OCI-M1 (cell line): Measurements from ENCODE around the gene RYR2.

Experiments
- DNase-seq: peaks from one replicate; lab custom pipeline; 2025; lab: John Stamatoyannopoulos, UW

RYR2 gene

DNA sequence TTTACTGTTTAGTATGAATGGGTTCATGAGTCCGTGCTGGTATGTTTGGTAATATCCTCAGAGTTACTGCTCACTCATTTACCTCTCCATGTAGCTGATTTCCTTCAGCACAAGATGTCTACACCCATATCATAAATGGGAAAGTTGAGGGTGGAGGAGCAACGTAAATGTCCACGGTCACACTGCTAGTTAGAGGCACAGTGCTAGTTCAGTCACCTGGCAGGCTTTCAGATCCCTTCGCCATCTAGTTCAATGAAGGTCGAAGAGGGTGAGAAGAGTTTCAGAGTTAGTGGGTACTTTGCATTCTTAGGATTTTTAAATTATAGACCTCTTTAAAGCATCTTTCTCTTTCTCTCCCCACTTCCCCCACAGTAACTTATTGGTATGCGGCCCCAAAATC, 630.0 kb downstream of the RYR2 start:
- no peak for DNase-seq

- peak; percentile 72 for DNase-seq
These were observed 630.8 kb downstream of the RYR2 start for GRCh38 chr1:237672748-237673147.

DNA sequence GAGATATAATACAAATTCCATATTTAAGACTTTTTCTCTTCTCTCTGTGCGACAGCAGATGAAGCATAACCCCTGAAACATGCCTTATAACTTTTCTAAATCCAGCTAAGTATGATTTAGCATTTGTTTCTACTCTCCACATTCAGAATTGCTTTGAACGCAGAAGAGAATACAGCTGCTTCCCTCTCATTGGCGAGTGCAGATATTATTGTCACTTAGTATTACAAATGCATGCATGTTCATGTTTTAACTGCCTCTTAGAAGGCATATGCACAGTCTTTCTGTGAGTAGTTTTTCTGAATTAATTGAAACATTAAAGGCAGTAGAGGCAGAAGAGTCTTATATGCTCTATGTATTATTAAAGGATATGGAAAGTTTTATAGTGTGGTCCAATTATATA, 631.6 kb downstream of the RYR2 start:
- DNase-seq, result no peak

- peak; percentile 43 for DNase-seq
These were observed 636.0 kb downstream of the RYR2 start for GRCh38 chr1:237677979-237678378.

DNA sequence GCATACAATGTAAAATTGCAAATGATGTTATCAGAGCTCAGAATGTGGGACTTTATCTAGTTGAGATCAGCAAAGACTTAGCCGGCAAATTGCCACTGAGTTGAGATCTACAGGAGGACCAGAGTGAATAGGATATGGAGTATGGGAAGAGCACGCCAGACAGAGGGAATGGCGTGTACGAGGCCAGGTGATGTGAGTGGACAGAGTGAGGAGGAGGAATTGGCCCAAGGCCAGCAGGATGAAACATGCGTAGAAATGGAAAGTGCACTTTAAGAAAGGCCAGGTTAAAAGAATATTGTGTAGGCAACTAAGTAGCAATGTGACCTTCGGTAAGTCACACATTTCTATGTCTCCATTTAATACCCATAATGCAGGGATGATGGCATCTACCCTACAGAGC, 637.7 kb downstream of the RYR2 start:
- no peak for DNase-seq

DNA sequence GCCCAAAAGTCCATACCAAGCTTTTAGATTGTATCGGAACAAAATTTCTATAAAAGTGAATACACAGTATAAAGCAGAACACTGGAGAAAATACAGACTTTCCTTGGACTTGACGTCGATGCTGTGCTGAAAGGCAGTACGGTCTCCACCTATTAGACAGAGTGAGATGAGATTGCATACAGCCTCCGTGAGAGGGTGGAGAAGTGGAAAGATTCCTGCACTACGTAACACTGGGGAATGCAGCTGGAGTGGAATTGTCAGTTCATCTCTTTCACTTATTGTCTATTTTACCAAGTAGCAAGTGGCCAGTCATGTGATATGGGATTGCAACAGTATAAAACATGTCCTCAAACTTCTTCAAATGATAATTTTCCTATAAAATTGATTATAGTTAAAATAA, 639.2 kb downstream of the RYR2 start:
- DNase-seq, result no peak

GRCh38 chr1:237684236-237684635, 642.3 kb downstream of the RYR2 start:
- no peak for DNase-seq

DNA sequence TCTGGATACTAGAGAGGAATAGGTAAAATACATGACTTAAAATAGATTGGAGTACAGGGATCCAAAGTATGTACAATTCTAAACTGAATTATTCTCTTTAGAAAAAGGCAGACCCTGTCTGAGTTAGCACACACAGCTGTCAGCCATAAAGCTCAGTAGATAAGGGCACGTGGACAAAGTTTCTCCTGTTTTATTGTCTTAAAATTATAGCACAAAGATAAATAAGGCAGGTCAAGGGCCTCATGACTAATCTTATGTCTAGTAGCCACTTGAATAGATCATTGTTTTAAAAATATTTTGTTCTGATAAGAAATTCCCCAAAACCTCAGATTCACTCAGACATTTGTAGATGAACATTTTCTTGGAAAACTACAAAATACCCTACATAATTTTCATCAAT, 643.6 kb downstream of the RYR2 start:
- DNase-seq, result no peak

DNA sequence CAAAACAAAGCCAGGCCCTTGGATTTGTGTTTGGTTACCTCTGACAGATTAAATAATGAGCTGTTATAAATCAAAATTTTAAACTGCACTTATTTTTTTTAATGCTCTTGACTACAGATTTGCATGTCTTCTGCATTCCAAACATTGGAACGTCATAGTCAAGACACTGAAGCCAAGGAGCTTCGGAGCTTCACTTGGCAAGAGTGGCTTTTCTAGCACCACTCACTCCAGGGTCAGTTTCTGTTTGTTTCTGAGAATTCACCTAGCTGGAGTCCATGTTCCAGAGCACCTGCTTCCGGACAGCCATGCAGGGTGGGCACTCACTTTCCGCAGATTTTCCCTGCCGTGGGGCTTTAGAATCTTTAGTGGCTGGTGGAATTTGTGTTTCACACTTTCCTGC, 645.8 kb downstream of the RYR2 start:
- no peak for DNase-seq

DNA sequence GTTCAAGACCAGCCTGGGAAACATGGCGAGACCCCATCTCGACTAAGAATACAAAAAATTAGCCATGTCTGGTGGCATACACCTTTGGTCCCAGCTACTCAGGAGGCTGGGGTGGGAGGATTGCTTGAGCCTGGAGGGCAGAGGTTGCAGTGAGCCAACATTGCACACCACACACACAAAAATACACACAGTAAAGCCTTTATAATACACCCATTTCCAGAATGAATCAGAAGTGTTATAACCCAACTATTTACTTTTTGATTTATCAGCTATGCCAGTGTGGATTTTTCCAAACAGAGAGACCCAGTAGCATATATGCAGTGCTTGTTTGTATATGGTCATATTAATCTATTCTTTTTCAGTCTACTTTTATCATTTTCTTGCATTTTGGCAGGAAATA, 648.7 kb downstream of the RYR2 start:
- no peak for DNase-seq

GRCh38 chr1:237692255-237692654, 650.3 kb downstream of the RYR2 start:
- DNase-seq, result no peak

GRCh38 chr1:237695878-237696277, 653.9 kb downstream of the RYR2 start:
- DNase-seq, result no peak

GRCh38 chr1:237700181-237700580, 658.2 kb downstream of the RYR2 start:
- DNase-seq, result no peak

DNA sequence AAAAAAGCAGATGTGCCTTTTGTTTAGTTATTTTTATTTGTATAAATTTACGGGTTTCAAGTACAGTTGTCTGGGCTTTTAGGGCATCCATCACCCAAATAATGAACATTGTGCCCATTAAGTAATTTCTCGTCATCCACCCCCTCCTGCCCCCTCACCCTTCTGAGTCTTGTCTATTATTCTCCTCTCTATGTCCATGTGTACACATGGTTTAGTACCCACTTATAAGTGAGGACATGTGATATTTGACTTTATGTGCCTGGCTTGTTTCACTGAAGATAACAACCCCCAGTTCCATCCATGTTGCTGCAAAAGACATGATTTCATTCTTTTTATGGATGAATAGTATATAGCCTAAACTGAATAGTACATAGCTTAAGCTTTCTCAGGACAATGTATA, 659.5 kb downstream of the RYR2 start:
- DNase-seq, result no peak

DNA sequence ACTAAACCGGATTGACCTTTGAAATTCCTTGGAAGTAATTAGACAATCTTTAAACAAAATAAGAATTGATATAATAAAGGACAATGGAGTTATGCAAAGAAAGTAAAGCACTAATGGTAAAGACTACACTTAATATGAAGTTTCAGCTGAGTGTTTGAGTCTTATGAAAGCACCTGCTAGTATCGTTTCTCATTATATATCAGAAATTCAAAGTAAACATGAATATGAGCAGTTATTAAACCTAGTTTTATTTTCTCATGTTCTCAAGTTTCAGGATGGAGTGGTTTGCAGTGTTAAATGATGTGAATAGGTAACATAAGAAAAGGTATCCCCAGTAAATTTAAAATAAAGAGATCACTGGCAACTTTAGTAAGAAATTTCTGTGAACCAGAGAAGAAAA, 660.2 kb downstream of the RYR2 start:
- no peak for DNase-seq

DNA sequence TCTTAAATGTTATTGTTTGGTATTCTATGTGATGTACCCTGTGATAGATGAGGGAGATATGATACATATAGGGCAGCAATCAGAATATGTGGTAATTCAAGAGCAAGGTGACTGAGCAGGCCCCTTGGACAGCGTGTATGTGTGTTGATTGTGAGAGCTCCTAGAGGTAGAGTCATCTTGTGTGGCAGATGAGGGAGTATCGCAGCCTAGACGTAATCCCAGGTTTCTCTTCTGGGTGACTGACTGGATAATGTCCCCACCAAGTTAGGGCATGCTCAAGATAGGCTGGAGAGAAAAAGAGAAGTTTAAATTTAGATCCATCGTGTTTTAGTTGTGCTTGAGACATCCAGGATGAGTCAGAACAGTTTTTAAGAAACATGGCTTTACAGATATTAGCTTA, 663.5 kb downstream of the RYR2 start:
- peak; percentile 37 for DNase-seq

DNA sequence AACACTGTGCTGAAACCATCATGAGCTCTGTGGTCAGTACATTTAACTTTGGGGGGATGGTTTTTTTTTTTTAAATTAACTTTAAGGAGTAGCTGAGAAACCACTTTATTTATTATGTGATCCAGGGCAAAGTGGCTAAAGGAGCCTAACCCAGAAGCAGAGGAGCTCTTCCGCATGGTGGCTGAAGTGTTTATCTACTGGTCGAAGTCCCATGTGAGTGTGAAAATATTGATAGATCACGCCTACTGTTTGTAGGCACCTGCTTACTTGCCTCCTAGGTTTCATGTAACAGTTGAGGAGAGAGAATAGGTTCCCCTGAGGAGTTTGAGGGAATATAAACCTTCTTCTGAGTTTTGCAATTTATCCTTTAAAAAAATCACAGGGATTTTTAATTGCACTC, 667.4 kb downstream of the RYR2 start:
- DNase-seq, result no peak

DNA sequence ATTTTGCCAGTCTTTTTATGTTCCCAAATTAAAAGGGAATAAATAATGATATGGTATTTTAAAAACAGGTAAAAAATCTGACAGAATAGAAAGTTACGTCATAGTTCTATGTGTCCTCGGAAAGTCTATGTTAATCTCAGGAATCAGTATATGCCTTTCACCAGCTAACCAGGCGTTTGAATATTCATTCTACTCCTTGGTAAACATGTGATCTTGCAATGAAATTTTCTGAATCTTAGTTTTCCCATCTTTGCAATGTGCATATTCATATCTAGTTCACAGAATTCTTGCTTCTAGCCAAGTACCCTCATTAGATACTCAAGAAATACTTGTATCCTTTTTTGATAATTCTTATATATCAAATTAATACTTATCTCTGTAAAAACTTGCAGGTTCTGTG, 669.3 kb downstream of the RYR2 start:
- no peak for DNase-seq

DNA sequence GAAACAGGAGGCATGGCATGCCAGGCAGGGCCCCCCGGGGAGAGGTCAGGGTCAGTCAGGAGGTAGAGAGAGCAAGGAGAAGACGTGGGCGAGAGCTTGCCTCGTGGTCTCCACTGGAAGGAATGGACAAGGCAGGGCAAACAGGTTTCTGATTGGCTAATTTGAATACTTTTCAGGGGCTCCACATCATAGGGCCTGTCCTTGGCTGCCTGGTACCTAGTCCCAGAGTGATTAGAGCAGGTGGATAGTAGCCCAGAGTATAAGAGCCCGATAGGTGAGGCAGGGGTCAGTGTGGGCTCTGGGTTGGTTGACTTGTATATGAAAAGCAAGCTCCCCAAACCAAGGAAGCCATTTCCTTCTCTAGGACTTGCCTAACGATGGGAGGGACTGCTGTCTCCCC, 670.1 kb downstream of the RYR2 start:
- no peak for DNase-seq

DNA sequence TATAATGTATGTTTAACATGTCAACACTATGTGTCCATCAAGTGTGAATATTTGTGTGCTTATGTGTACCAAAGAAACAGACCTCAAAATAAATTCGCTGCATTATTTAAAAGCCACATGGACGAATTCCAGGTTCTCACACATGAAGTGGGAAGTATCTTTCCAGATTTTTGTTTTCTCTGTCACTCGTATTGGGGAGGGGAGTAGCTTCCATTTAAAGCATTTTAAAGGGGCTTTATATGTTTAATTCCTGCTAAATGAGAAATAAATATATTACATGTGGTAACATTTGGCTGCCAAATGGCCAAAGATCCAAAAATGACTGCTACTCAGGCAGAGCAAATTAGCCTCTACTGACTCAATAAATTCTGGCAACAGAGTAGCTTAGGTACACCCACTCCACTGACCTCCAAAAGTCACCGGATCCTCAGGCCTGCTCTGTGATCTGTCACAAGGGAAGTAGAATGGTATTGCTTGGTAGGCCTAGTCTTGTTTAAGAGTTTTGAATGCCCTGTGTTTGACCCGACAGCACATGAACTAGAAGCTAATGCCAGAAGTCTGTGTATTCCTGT, 670.7 kb downstream of the RYR2 start:
- no peak for DNase-seq

DNA sequence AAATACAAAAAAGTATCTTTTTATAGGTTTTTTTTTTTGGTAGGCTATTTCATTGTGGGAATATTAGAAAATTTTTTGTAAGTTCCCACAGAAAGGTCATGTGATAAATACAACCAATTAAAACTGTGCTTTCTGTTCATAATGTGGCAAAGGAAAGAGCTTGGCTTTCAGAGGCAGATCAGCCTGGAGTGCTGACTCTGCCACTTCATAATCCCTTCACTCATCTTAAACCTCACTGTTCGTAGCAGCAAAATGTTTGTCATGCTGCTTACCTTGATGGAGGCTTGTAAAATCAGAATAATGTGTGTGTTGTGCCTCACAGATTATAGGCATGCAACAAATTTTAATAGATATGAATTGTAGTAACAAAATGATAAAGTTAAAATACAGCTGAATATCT, 671.9 kb downstream of the RYR2 start:
- DNase-seq, result peak; percentile 57

DNA sequence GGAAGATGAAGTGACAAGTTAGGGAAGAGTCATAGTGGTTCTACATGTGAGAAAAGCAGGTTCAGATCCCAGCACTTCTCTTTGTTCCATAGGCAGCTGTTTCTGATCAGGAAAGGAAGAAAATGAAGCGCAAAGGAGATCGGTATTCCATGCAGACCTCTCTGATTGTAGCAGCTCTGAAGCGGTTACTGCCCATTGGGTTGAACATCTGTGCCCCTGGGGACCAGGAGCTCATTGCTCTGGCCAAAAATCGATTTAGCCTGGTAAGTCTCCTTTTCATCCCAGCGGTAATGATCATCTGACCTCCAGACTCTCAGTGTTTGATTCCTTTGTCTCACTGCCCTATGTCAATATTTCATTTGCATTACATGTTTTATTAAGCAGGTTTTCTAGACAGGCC, 675.1 kb downstream of the RYR2 start:
- DNase-seq, result no peak

- DNase-seq, result no peak
These were observed 688.9 kb downstream of the RYR2 start for GRCh38 chr1:237730826-237731350.

GRCh38 chr1:237732657-237733056, 690.7 kb downstream of the RYR2 start:
- DNase-seq, result no peak
